ENCODE results near the gene EFCAB6.

EFCAB6 gene

DNA sequence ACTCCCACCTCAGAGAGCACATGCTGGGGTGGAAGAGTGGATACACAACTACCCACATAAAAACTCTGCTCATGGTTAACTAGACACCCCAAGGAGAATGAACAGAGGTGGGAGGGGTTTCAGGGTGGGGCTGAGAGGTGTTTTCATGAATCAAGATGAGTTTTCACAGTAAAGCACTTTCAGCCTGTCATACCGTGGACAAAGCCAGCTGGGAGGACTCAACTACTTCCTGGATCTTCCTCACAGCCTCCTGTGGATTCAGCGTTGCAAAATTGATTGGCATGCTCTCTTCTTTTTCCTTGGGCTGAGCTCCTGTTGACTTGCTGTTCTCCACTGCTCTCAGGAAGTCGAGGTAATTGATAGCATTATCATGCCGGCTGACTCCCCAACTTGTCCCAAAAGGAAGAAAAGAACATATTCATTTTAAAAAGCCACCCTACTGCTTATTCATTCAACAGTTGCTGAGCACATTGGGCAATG is 231.8 kb downstream of the EFCAB6 start:
- no peak for DNase-seq (ENCODE audit: extremely low read depth, low read depth)
- no peak overlapping the region for H3K4me3 ChIP-seq (replicated peaks; ENCODE audit: low read depth, low read length)
- TF ChIP-seq, protein P1, sequence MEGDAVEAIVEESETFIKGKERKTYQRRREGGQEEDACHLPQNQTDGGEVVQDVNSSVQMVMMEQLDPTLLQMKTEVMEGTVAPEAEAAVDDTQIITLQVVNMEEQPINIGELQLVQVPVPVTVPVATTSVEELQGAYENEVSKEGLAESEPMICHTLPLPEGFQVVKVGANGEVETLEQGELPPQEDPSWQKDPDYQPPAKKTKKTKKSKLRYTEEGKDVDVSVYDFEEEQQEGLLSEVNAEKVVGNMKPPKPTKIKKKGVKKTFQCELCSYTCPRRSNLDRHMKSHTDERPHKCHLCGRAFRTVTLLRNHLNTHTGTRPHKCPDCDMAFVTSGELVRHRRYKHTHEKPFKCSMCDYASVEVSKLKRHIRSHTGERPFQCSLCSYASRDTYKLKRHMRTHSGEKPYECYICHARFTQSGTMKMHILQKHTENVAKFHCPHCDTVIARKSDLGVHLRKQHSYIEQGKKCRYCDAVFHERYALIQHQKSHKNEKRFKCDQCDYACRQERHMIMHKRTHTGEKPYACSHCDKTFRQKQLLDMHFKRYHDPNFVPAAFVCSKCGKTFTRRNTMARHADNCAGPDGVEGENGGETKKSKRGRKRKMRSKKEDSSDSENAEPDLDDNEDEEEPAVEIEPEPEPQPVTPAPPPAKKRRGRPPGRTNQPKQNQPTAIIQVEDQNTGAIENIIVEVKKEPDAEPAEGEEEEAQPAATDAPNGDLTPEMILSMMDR (IDR thresholded peaks at IDR 0.05; ENCODE audit: low read depth, low read length, missing control alignments): no peak

DNA sequence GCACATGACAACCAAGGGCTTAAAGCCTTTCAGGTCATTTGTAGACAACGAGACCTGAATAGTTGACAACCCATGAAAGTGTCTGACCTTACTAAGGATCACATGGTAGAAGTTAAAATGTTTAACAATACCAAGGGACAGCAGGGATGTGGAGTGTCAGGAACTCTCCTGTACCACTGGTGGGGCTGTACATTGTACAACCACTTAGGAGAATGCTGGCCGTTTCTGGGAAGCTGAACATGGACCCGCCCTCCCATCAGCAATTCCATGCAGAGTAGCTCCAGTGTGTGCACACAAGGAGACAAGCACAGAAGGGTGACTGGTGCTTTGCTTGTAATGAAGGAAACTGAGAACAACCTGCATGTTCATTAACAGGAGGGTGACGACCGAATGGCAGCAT is 237.4 kb downstream of the EFCAB6 start:
- no peak overlapping the region for H3K4me3 ChIP-seq (replicated peaks; ENCODE audit: low read depth, low read length)
- DNase-seq (ENCODE audit: extremely low read depth, low read depth): no peak
- TF ChIP-seq, protein P1 (IDR thresholded peaks at IDR 0.05; ENCODE audit: low read depth, low read length, missing control alignments): no peak

DNA sequence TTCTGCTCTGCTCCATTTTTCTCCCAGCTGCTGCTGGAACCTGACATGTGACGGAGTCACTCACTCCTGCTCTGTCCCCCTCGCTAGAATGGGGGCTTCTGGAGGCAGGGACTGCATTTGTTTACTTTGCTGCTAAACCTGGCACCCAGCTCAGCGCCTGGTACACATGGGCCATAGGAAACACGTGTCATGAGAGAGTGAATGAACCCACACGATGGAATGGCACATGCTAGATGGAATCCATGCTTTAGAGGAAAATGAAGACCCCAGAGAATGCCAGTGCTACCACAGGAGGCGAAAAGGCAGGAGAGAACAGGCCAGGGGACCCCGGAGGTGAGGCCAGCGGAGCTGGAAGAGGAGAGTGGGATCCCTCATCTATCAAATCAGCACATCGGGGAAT is 239.4 kb downstream of the EFCAB6 start:
- TF ChIP-seq, protein P1 (IDR thresholded peaks at IDR 0.05; ENCODE audit: low read depth, low read length, missing control alignments): no peak
- DNase-seq (ENCODE audit: extremely low read depth, low read depth): no peak
- H3K4me3 ChIP-seq (replicated peaks; ENCODE audit: low read depth, low read length): no peak overlapping the region

DNA sequence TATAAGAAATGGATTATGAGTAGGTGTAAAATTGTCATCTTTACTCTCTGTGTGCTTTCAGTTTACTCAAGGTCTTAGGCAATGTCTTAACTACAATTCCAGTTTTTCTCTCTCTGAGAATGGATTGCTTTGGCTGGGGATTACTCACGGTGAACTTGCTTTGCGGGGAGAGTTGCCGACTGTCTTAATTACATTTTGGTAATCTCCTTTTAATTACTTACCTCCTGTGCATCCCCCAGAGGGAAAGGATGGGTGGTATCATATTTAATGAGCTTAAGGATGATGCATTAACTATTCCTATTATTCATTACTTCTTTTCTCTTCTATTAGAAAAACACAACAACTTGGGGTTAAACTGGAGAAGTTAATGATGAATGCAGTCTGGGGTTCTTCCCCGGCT is 240.9 kb downstream of the EFCAB6 start:
- TF ChIP-seq, protein P1 (IDR thresholded peaks at IDR 0.05; ENCODE audit: low read depth, low read length, missing control alignments): no peak
- DNase-seq (ENCODE audit: extremely low read depth, low read depth): no peak
- no peak overlapping the region for H3K4me3 ChIP-seq (replicated peaks; ENCODE audit: low read depth, low read length)

DNA sequence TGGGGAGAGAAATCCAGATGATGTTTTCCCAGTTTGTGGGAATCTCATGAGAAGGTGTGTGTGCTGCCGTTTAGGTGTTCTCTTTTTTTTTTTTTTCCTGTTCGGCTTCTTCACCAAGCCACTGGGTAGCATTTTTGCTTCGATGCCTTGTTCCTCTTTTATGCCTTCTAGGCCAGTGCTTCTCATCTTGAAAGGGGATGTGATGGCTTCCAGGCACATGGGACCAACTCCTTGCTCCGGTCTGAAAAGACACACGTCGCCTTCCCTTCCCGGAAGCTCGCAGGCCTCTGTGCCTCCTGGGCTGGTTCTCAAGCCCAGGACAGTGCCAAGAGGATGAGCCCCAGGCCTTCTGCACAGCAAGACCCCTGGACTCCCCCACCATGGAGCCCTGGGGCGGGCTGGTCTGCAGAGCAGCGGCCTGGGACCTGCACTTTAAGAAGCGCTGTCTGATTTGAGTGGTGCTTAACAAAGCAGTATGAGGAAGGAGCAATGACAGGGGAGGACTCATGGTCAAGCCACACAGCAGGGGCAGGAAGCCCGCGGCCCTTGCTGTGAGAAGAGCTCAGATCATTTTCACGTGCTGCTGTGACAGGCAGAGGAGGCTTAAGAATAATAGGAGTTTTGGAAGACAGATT is 241.5 kb downstream of the EFCAB6 start:
- no peak for DNase-seq (ENCODE audit: extremely low read depth, low read depth)
- no peak overlapping the region for H3K4me3 ChIP-seq (replicated peaks; ENCODE audit: low read depth, low read length)

DNA sequence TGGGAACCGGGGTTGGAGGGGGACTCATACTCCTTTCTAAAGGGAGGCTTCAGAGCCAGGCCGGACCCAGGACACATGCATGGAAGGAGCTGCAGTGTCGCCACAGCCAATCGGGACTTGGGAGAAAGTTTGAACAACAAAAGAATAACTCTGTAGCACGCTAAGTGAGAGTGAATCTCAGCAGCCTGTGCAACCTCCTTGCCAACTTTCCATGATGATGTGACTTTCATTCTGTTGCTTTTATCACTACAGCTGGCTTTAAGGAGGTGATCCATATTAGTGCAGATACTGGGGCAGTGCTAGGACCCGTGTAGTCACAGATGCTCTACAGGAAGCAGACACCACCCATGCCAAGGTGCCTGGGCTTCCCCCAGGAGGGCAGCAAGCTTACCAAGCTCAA is 243.0 kb downstream of the EFCAB6 start:
- no peak overlapping the region for H3K4me3 ChIP-seq (replicated peaks; ENCODE audit: low read depth, low read length)
- DNase-seq (ENCODE audit: extremely low read depth, low read depth): no peak
- TF ChIP-seq, protein P1 (IDR thresholded peaks at IDR 0.05; ENCODE audit: low read depth, low read length, missing control alignments): no peak

More for the DNA sequence above, 241.5 kb downstream of the EFCAB6 start:
- TF ChIP-seq, protein P1 (IDR thresholded peaks at IDR 0.05; ENCODE audit: low read depth, low read length, missing control alignments): no peak
